A549 (cell line): Measurements from ENCODE around the gene CARMIL1. TPM values are rescaled to one million over a fixed set of nuclear protein-coding genes. Genes with fewer than 3 reads are reported as not detected.

Experiments used
- ATAC-seq, 2 experiments: fragments of 200-7000 bp in 1 of 2; fragments of >200 bp in 1 of 2; cut with Nextera tagmentation in 1 of 2; cut with Tn5 transposase in 1 of 2; 3 replicates each; pipeline versions ENCODE4 v1.8.0 to v1.9.1; 2018 to 2020; ENCODE audit warnings: mild to moderate bottlenecking in 1 of 2, moderate library complexity in 1 of 2
- CTCF ChIA-PET: fragments of 300-600 bp; sonication (Branson Sonifier 250); formaldehyde crosslinking; extraction: SDS; loops from one replicate; lab custom pipeline; 2021; ENCODE audit warnings: antibody characterized with exemption, inconsistent platforms; lab: Yijun Ruan, JAX
- POLR2A ChIA-PET: fragments of 350-600 bp; formaldehyde crosslinking; extraction: SDS; loops from one replicate; lab custom pipeline; 2021; ENCODE audit warnings: antibody characterized with exemption, inconsistent platforms; lab: Yijun Ruan, JAX
- DNase-seq, 2 experiments: peaks; one replicate each; pipeline versions ENCODE4 v3.0.0 to v3.0.0-alpha.2; 2011 to 2016; ENCODE audit warnings: low read depth in 1 of 2, low spot score in 1 of 2
- FAIRE-seq: peaks from 2 replicates; lab custom pipeline; 2011; peaks lifted over from hg19 to GRCh38; lab: Jason Lieb, UNC
- H3K27ac ChIP-seq, 2 experiments: fragments of >200 bp; sonication (Bioruptor Twin); formaldehyde crosslinking; 3 replicates each; pipeline ENCODE4 v1.5.1; 2016 to 2017
- H3K4me1 ChIP-seq: fragments of >200 bp; sonication (Bioruptor Twin); formaldehyde crosslinking; 3 replicates; pipeline ENCODE4 v1.6.1; 2016
- H3K4me2 ChIP-seq: fragments of >200 bp; sonication (Bioruptor Twin); formaldehyde crosslinking; 3 replicates; pipeline ENCODE4 v1.6.1; 2016
- H3K4me3 ChIP-seq: fragments of >200 bp; sonication (Bioruptor Twin); formaldehyde crosslinking; 3 replicates; pipeline ENCODE4 v1.5.1; 2016
- H3K9me3 ChIP-seq: fragments of >200 bp; sonication (Bioruptor Twin); formaldehyde crosslinking; 3 replicates; pipeline ENCODE4 v1.6.1; 2016
- BHLHE40 ChIP-seq: IDR thresholded peaks from 2 replicates; pipeline ENCODE4 v1.6.1; 2012; ENCODE audit warnings: low read depth, low read length, inconsistent platforms
- EHMT2 ChIP-seq: fragments of 200-600 bp; sonication (generic); IDR thresholded peaks from 2 replicates; pipeline ENCODE4 v1.6.1; 2016; ENCODE audit warnings: antibody characterized with exemption, low read depth, mild to moderate bottlenecking, moderate library complexity
- EP300 ChIP-seq, 2 experiments: fragments of >200 bp; sonication (Bioruptor Twin); formaldehyde crosslinking; IDR thresholded peaks; 2 replicates in 1 of 2; 3 replicates in 1 of 2; pipeline ENCODE4 v1.6.1; 2016 to 2017
- ESRRA ChIP-seq: fragments of 150-350 bp; IDR thresholded peaks from 2 replicates; pipeline ENCODE4 v1.6.1; 2014; ENCODE audit warnings: mild to moderate bottlenecking, low read length, borderline replicate concordance
- FOSB ChIP-seq: fragments of 250-450 bp; sonication (Bioruptor Pico); IDR thresholded peaks from 2 replicates; pipeline ENCODE4 v1.5.0; 2020; ENCODE audit warnings: mild to moderate bottlenecking, moderate library complexity
- FOSL2 ChIP-seq, 2 experiments: fragments of 450-650 bp in 1 of 2; fragments of >200 bp in 1 of 2; sonication (Bioruptor Twin) in 1 of 2; formaldehyde crosslinking; IDR thresholded peaks; 2 replicates each; pipeline versions ENCODE4 v1.5.0 to v1.6.1; 2016 to 2020; ENCODE audit warnings: mild to moderate bottlenecking in 1 of 2, moderate library complexity in 1 of 2
- FOXS1 ChIP-seq: fragments of 250-450 bp; sonication (Bioruptor Pico); IDR thresholded peaks from 2 replicates; pipeline ENCODE4 v1.5.0; 2020; ENCODE audit warnings: mild to moderate bottlenecking, moderate library complexity
- HDAC2 ChIP-seq: fragments of 200-600 bp; sonication (generic); IDR thresholded peaks from 2 replicates; pipeline ENCODE4 v1.6.1; 2016
- HEYL ChIP-seq: fragments of 250-450 bp; sonication (Bioruptor Pico); IDR thresholded peaks from 2 replicates; pipeline ENCODE4 v1.8.0; 2021; ENCODE audit warnings: mild to moderate bottlenecking, moderate library complexity
- HOXA7 ChIP-seq: fragments of 250-450 bp; sonication (Bioruptor Pico); IDR thresholded peaks from 2 replicates; pipeline ENCODE4 v1.5.0; 2020; ENCODE audit warnings: mild to moderate bottlenecking, moderate library complexity
- HOXB5 ChIP-seq: fragments of 250-450 bp; sonication (Bioruptor Pico); IDR thresholded peaks from 2 replicates; pipeline ENCODE4 v1.5.0; 2020; ENCODE audit warnings: mild to moderate bottlenecking, moderate library complexity
- JUNB ChIP-seq: fragments of >200 bp; sonication (Bioruptor Twin); formaldehyde crosslinking; IDR thresholded peaks from 2 replicates; pipeline ENCODE4 v1.6.1; 2016
- KDM1A ChIP-seq: fragments of 200-600 bp; sonication (generic); IDR thresholded peaks from 2 replicates; pipeline ENCODE4 v1.6.1; 2016; ENCODE audit warnings: low read depth, mild to moderate bottlenecking
- KDM5A ChIP-seq: fragments of 200-600 bp; sonication (generic); IDR thresholded peaks from 2 replicates; pipeline ENCODE4 v1.6.1; 2016; ENCODE audit warnings: antibody characterized with exemption, mild to moderate bottlenecking
- MAFK ChIP-seq: fragments of 450-650 bp; IDR thresholded peaks from 2 replicates; pipeline ENCODE4 v1.6.1; 2014; ENCODE audit not compliant: partially characterized antibody
- MYC ChIP-seq: IDR thresholded peaks from 2 replicates; pipeline ENCODE4 v1.6.1; 2012; ENCODE audit warnings: mild to moderate bottlenecking, inconsistent platforms, low read length, improper control_type of control experiment, borderline replicate concordance
- NPAS2 ChIP-seq: fragments of 250-450 bp; sonication (Bioruptor Pico); IDR thresholded peaks from 2 replicates; pipeline ENCODE4 v1.8.0; 2022; ENCODE audit warnings: mild to moderate bottlenecking, moderate library complexity, borderline replicate concordance
- NR3C1 ChIP-seq: fragments of >200 bp; sonication (Bioruptor Twin); formaldehyde crosslinking; IDR thresholded peaks from 3 replicates; pipeline ENCODE4 v1.6.1; 2017
- PHF8 ChIP-seq: fragments of 200-600 bp; sonication (generic); IDR thresholded peaks from 2 replicates; pipeline ENCODE4 v1.6.1; 2016; ENCODE audit warnings: low read depth, mild to moderate bottlenecking, antibody characterized with exemption, moderate library complexity, borderline replicate concordance
- POLR2AphosphoS2 ChIP-seq: conservative IDR thresholded peaks from 2 replicates; pipeline ENCODE4 v1.6.1; 2012; ENCODE audit warnings: low read length, improper control_type of control experiment, inconsistent platforms
- RCOR1 ChIP-seq: fragments of 150-350 bp; IDR thresholded peaks from 2 replicates; pipeline ENCODE4 v1.6.1; 2014; ENCODE audit warnings: antibody characterized with exemption, low read length, low read depth
- SREBF2 ChIP-seq: fragments of 450-650 bp; IDR thresholded peaks from 2 replicates; pipeline ENCODE4 v1.6.1; 2014; ENCODE audit warnings: mild to moderate bottlenecking, moderate library complexity
- TFCP2L1 ChIP-seq: fragments of 250-450 bp; sonication (Bioruptor Pico); IDR thresholded peaks from 2 replicates; pipeline ENCODE4 v1.5.0; 2021; ENCODE audit warnings: mild to moderate bottlenecking
- TP53 ChIP-seq: fragments of 250-450 bp; sonication (Bioruptor Pico); IDR thresholded peaks from 2 replicates; pipeline ENCODE4 v1.5.0; 2021; ENCODE audit warnings: mild to moderate bottlenecking, moderate library complexity
- ZC3H11A ChIP-seq: fragments of 450-650 bp; IDR thresholded peaks from 2 replicates; pipeline ENCODE4 v1.6.1; 2014; ENCODE audit warnings: antibody characterized with exemption, mild to moderate bottlenecking
- ZFP36 ChIP-seq: fragments of 450-650 bp; IDR thresholded peaks from 2 replicates; pipeline ENCODE4 v1.6.1; 2014; ENCODE audit warnings: borderline replicate concordance; ENCODE audit not compliant: partially characterized antibody
- ZNF302 ChIP-seq: fragments of 250-450 bp; sonication (Bioruptor Pico); IDR thresholded peaks from 2 replicates; pipeline ENCODE4 v1.9.0; 2021; ENCODE audit warnings: inconsistent platforms, mild to moderate bottlenecking, moderate library complexity
- WGBS: methylation state at CpG from one replicate; pipeline ENCODE4 v1.1.6; 2017; ENCODE audit errors: missing lambda C conversion rate; 5-methylcytosine and 5-hydroxymethylcytosine counted together
- polyA plus RNA-seq, 4 experiments: library from polyadenylated mRNA; depleted of rRNA in 3 of 4; stranded (reverse); fragments of >200 nt; fragmentation: RNase III in 1 of 4; extraction: RNeasy Plus Mini Kit Qiagen cat#74134 plus additional on column Dnase treatment in 1 of 4; gene quantifications; 2 replicates in 3 of 4; 3 replicates in 1 of 4; pipeline ENCODE4 v1.2.3, GENCODE V29; 2011 to 2017
- TF ChIP-seq, protein P1 (sequence below): fragments of 250-450 bp; sonication (Bioruptor Pico); IDR thresholded peaks from 2 replicates; pipeline ENCODE4 v1.5.0; 2020; ENCODE audit warnings: low read depth, mild to moderate bottlenecking, moderate library complexity
- TF ChIP-seq, protein P2 (sequence below): fragments of 150-350 bp; IDR thresholded peaks from 2 replicates; pipeline ENCODE4 v1.6.1; 2014; ENCODE audit warnings: low read depth, mild to moderate bottlenecking, low read length
- TF ChIP-seq, protein P3 (sequence below): IDR thresholded peaks from 2 replicates; pipeline ENCODE4 v1.6.1; 2012
- TF ChIP-seq, protein P4 (sequence below): IDR thresholded peaks from 2 replicates; pipeline ENCODE4 v1.6.1; 2012
- TF ChIP-seq, protein P5 (sequence below): fragments of >200 bp; sonication (Bioruptor Twin); formaldehyde crosslinking; IDR thresholded peaks from 3 replicates; pipeline ENCODE4 v1.5.1; 2016
- TF ChIP-seq, protein P6 (sequence below): fragments of 450-650 bp; IDR thresholded peaks from 2 replicates; pipeline ENCODE4 v1.6.1; 2014; ENCODE audit warnings: antibody characterized with exemption

Gene CARMIL1
- polyA plus RNA-seq, 2 of the 4 experiments (the other 2 are of a cell fraction): 11.5 to 11.8 TPM

DNA sequence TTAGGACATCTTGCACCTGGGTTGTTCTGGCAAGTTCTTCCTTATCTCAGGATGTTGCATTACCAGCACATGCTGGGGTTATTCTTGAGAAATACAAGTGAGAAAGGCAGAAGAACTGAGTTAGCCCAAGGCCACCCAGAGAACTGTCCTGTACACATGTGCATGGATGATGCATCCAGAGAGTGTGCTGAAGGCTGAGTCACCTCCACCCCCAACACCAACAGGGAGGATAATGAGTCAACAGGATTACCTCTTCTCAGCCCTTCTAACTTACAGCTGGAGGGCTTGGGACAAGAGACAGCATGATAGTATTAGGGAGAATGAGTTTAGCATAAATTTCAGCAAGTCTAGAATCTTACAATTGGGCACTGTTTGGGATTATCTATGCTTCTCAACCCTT, 381.3 kb downstream of the CARMIL1 start:
- ATAC-seq (peak; percentile 99 to 100), DNase-seq (peak; percentile 67 to 76), FAIRE-seq (peak; percentile 36)
- Histone ChIP-seq H3K27ac (peak overlapping the region; percentile 78 to 80), H3K4me2 (peak overlapping the region; percentile 65), H3K4me3 (no peak overlapping the region), H3K4me1 (peaks cover 22% of the 10 kb centered on the region), H3K9me3 (no peaks in the 10 kb centered on the region)
- CTCF ChIA-PET: interaction anchor here (0.6 to 1.1 kb wide), 2 partner anchors 60 to 171 kb away, joined by 3 read pairs; no protein-coding TSS in a partner anchor
- no peak for TF ChIP-seq SREBF2
- TF ChIP-seq HDAC2: no peak
- TF ChIP-seq KDM1A: no peak
- TF ChIP-seq HOXA7: no peak
- TF ChIP-seq TP53 (CRISPR knock-in tag): no peak
- no peak for TF ChIP-seq ESRRA
- no peak for TF ChIP-seq HOXB5
- TF ChIP-seq FOSL2 (IDR thresholded peaks at IDR 0.05): peak; percentile 87
- peak; percentile 87 for TF ChIP-seq FOSL2 (CRISPR knock-in tag; IDR thresholded peaks at IDR 0.05)
- TF ChIP-seq HEYL (CRISPR knock-in tag): no peak
- TF ChIP-seq MYC: no peak
- no peak for TF ChIP-seq EHMT2
- TF ChIP-seq BHLHE40: no peak
- TF ChIP-seq, protein P1, sequence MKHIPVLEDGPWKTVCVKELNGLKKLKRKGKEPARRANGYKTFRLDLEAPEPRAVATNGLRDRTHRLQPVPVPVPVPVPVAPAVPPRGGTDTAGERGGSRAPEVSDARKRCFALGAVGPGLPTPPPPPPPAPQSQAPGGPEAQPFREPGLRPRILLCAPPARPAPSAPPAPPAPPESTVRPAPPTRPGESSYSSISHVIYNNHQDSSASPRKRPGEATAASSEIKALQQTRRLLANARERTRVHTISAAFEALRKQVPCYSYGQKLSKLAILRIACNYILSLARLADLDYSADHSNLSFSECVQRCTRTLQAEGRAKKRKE: no peak
- TF ChIP-seq POLR2AphosphoS2: no peak
- TF ChIP-seq, protein P2, sequence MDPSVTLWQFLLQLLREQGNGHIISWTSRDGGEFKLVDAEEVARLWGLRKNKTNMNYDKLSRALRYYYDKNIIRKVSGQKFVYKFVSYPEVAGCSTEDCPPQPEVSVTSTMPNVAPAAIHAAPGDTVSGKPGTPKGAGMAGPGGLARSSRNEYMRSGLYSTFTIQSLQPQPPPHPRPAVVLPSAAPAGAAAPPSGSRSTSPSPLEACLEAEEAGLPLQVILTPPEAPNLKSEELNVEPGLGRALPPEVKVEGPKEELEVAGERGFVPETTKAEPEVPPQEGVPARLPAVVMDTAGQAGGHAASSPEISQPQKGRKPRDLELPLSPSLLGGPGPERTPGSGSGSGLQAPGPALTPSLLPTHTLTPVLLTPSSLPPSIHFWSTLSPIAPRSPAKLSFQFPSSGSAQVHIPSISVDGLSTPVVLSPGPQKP: no peak
- TF ChIP-seq, protein P3, sequence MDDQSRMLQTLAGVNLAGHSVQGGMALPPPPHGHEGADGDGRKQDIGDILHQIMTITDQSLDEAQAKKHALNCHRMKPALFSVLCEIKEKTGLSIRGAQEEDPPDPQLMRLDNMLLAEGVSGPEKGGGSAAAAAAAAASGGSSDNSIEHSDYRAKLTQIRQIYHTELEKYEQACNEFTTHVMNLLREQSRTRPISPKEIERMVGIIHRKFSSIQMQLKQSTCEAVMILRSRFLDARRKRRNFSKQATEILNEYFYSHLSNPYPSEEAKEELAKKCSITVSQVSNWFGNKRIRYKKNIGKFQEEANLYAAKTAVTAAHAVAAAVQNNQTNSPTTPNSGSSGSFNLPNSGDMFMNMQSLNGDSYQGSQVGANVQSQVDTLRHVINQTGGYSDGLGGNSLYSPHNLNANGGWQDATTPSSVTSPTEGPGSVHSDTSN: no peak
- no peak; a peak in 2 of 5 replicates for TF ChIP-seq EP300 (IDR thresholded peaks at IDR 0.05)
- TF ChIP-seq, protein P4, sequence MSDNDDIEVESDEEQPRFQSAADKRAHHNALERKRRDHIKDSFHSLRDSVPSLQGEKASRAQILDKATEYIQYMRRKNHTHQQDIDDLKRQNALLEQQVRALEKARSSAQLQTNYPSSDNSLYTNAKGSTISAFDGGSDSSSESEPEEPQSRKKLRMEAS: peak; percentile 76
- TF ChIP-seq MAFK: peak; percentile 34
- TF ChIP-seq NR3C1: no peak
- no peak for TF ChIP-seq FOSB
- TF ChIP-seq ZC3H11A: no peak
- peak; percentile 72 for TF ChIP-seq JUNB
- no peak for TF ChIP-seq FOXS1 (CRISPR knock-in tag)
- POLR2A ChIA-PET: no interaction called here

DNA sequence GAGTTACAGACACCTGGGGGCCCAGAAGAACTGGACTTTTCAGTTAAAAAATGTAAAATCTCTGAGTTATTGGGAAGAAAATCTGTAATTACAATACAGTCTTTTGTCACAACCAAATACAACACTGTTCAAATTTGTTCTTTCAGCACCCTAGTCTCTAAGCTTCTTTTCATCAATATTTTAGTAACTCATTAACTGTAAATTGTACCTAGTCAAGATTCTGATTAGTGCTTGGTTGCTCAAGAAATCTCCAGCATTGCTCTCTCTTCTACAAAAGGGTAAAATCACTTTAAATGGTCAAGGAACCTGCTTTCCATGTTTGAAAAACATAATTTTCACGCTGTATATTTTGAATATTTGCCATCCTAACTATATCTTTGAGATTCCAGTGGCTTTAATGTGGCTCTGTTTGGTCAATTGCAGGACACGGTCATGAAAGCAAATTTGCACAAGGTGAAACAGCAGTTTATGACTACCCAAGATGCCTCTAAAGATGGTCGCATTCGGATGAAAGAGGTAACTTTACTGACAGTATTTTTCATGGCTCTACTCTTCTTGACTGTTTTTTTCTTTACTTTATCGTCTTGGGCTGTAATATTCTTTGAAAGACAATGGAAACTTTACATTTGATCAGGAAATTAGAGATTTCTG, 382.1 kb downstream of the CARMIL1 start:
- Histone ChIP-seq H3K4me3 (no peak overlapping the region), H3K4me2 (peak overlapping the region; percentile 65), H3K9me3 (no peaks in the 10 kb centered on the region), H3K27ac (peak overlapping the region; percentile 38 to 73; a peak in 4 of 6 replicates), H3K4me1 (peaks cover 22% of the 10 kb centered on the region)
- ChIA-PET POLR2A (no interaction called here), CTCF (interaction anchor here (1.1 kb wide), 1 partner anchor 59 kb away, joined by 3 read pairs; no protein-coding TSS in a partner anchor)
- WGBS: 74% methylated on average over 5 of the region's 5 CpGs
- ATAC-seq (no peak), FAIRE-seq (no peak), DNase-seq (no peak)
- TF ChIP-seq, protein P5, sequence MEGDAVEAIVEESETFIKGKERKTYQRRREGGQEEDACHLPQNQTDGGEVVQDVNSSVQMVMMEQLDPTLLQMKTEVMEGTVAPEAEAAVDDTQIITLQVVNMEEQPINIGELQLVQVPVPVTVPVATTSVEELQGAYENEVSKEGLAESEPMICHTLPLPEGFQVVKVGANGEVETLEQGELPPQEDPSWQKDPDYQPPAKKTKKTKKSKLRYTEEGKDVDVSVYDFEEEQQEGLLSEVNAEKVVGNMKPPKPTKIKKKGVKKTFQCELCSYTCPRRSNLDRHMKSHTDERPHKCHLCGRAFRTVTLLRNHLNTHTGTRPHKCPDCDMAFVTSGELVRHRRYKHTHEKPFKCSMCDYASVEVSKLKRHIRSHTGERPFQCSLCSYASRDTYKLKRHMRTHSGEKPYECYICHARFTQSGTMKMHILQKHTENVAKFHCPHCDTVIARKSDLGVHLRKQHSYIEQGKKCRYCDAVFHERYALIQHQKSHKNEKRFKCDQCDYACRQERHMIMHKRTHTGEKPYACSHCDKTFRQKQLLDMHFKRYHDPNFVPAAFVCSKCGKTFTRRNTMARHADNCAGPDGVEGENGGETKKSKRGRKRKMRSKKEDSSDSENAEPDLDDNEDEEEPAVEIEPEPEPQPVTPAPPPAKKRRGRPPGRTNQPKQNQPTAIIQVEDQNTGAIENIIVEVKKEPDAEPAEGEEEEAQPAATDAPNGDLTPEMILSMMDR: no peak
- TF ChIP-seq HEYL (CRISPR knock-in tag) (no peak), BHLHE40 (no peak), TP53 (CRISPR knock-in tag) (no peak), ZNF302 (no peak), NPAS2 (CRISPR knock-in tag) (no peak), TFCP2L1 (CRISPR knock-in tag) (no peak), RCOR1 (no peak), KDM5A (no peak), ZFP36 (no peak), PHF8 (no peak)
- TF ChIP-seq, protein P6, sequence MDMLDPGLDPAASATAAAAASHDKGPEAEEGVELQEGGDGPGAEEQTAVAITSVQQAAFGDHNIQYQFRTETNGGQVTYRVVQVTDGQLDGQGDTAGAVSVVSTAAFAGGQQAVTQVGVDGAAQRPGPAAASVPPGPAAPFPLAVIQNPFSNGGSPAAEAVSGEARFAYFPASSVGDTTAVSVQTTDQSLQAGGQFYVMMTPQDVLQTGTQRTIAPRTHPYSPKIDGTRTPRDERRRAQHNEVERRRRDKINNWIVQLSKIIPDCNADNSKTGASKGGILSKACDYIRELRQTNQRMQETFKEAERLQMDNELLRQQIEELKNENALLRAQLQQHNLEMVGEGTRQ: no peak
- TF ChIP-seq, protein P3: no peak
